ENCODE results near the gene ZBTB43.

The ZBTB43 gene

DNA sequence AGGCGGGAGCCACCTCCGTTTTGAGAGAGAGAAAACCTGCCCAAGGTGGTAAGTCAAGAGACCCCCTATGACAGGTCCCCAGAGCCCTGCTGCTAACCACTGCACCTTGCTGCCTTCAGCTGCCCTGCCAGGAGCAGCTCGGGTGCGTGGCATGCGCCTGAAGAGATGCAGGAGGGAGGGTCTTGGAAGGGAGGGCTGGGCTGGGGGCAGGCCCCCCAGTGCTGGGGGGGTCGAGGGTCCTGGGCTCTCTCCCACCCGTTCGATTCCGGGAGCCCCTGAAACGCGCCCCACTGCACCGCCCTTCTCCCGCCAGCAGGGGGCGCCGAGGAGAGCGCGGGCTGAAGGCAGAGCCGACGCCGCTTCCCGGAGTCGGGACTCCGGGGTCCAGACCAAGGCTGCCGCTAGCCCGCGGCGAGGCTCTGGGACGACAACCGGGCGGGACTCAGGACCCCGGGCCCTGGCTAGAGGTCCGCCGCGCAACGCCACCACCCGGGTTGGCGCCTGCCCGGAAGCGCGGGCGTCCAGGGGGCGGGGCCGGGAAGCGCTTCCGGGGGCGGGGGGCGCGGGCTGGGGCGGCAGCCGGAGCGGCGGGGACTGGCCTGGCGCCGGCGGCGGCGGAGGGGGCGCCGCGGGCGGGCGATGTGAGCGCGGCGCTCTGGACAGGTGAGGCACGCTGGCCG, 55.4 kb downstream of the ZBTB43 start, which contains the start of gene ZBTB34:
Gene ZBTB34, plus strand, starts transcription at position 563 of the 680 bp plus-strand sequence. CDS start 18,761 bp downstream, outside the sequence.
- no peak for DNase-seq

DNA sequence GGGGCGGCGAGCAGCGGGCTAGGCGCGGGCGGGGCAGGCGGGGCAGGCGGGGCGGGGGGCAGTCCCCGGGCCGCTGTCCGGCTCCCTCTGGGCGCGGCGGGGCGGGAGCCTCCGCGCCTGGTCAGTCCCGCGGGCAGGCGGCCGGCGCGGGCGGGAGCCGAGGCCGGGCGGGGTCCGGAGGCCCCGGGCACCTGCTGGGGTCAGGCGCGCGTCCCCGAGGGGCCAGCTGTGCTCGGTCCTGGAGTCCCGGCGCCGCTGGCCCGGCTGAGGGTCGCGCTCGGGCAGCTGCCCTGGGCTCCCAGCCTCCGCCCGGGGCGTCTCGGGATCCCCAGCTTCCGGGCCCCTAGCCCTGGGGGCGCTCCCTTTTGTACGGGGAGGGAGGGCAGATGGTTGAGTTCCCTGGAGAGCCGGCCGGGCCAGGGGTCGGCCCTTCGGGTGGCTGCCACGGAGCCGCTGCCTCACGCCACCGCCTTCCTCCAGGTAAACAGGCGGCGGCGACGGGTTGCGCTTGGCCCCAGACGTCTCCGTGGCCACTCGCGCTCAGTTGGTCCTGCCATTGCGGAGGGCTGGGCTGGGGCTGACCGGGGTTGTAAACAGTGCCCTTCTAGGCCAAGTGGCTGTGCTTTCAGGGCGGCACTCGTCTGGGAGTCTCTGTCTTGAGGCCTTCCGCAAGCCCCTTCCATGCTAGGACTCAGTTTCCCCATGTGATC, 56.1 kb downstream of the ZBTB43 start:
- DNase-seq = no peak

DNA sequence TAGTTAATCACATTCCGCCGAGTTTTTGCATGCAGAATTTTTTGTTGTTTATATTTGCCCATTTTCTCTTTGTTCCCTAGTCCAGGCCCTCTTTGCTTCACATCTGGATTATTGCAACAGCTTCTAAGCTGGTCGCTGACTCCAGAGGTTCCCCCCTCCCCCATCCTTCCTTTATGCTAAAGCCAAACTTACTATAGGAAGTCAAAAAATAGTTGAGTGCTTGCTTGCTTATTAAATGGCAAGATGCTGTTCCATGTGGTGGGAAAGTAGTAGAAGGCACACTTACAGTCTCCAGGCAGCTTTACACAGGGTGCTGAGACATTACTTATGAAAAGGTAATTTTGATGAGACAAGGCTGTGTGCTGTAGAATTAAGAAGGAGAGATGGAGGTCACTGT, 56.9 kb downstream of the ZBTB43 start:
- DNase-seq = no peak

DNA sequence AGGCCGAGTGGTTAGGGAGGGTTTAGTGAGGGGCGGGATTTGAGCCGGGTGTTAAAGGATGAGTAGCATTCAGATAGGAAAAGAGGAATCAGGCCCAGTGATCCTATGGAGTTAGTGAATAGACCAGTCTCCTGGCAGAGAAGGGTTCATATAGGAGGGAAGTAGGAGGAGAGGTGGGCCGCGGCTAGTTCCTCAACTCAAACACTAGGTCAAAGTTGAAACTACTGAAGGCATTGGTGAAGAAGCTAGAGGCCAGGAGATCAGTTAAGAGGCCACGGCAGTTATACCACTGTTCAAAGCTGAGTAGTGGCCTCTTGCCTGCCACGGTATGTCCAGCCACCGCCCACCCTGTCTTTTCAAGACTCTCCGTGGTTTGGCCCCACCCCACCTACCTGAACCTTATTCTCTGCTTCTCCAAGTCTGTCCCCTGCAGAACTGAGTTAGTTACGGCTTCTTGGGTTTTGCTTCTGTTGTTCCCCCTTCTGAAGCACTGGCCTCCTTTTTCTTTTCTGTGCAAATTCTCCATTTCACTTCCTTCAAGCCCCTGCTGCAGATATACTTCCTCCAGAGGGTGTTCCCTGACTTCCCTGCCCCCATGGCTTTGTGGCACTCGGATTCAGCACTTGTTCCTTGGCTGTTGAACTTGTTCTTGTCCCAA, 57.4 kb downstream of the ZBTB43 start:
- DNase-seq = no peak

DNA sequence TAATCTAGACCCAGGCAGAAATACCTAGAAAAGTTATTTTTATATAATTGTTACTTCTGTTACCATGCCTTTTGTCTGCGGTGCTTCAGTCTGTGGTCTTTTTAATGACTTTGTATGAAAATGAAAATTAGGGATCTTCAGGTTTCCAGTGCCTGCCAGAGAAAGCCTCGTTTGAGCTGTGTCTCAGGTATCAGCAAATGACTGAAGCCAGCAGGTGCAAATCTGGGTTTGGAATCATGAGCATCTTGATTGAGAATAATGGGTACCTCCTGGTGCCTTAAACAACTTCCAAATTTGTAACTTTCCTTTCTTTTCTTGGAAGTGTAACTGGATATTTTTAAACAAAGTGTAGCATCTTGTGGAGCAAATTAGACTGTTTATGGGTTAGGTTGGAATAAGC, 59.9 kb downstream of the ZBTB43 start:
- no peak for DNase-seq

DNA sequence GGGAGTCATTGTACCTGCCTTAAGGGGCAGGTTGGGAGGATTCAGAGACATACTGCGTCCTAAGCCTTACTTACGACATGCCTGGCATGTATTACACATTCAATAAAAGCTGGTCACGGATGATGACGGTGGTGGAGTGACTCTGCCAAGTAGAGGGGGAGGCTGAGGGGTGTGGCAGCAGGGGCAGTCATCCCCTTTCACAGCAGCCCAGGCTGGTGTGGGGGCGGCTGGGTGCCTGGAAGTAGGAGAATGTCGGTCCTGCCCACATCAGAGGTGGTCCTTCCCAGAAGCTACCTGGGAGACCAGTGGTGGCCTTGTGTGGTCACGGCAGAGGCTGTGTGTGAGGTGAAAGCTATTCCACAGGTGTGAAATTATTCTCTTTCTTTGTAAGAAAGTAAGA, 64.5 kb downstream of the ZBTB43 start:
- no peak for DNase-seq

DNA sequence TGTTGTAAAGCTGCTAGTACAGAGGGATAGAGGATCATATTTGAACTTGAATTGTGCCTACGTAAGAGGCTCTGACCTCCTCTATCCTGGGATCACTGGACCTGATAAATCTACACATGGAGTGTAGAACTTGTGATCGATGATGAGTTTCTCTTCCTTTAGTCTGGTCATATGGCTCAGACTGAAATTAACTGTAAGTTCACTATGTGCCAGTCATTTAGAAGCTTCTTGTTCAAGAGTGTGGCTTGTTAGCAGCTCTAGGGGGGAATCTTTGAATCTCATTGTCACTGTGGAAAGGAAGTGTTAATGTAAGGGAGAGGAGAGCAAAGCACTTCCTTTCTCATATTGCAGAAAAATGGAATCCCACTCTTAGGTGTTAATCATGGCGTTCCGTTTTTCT, 67.7 kb downstream of the ZBTB43 start:
- no peak for DNase-seq

DNA sequence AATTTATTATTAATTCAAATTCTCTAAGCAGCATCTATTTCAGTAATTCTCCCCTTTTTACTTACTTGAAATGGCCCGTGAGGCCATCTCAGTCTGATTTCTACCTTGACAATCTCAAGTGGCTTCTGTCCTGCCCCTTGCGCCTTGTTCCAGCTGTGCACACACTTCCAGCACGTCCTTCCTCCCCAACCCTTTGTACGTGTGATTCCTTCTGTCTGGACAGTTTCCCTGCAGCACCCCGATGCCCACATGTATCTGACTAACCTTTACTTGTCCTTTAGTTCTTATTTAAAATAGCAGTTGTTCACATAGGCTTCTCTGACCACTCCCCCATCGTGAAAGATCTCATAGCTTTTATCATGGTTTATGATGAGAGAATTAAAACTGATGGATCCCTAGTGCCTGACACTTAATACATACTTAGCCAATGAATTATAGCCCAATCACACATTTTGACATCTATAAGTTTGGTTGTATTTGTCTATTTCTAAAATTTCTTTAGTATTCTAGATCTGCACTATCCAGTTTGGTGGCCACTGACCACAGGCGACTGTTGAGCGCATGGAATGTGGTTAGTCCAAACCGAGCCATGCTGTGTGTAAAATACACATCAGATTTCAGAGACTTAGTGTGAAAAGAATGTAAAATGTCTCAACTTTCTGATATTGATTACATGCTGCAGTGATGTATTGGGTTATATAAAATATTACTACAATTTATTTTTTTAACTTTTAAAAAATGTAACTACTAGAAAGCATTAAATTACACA, 69.9 kb downstream of the ZBTB43 start:
- no peak for DNase-seq

DNA sequence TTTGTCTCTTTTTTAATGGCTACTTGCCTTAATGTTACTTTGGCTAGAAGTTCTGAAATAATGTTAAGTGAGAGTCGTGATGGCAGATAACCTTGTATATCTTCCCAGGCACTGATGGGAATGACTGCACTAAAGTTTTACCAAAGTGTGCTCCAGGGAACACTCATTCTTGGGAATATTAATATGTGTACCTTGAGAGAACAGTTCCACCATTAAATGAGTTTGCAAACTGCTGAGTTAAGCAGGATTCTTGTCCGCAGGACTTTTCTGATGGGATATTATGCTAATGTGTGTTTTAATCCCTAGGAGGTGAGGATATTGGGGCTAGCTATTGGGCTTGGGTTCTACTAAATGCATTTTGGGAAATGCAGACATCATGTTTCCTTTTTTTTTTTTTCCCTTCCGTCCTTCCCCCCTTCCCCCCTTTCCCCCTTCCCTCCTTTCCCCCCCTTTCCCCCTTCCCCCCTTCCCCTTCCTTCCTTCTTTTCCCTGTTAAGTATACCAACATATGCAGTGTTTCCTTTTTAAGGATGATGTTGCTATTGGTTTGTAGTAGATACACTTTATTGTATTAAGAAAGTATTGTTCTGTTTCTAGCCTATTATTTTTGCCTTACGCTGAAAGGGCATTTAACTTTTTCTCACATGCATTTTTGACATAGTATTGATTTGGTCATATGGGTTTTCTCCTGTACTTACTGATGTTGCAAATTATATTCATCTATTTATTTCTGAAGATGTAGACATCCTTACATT, 71.1 kb downstream of the ZBTB43 start:
- no peak for DNase-seq

DNA sequence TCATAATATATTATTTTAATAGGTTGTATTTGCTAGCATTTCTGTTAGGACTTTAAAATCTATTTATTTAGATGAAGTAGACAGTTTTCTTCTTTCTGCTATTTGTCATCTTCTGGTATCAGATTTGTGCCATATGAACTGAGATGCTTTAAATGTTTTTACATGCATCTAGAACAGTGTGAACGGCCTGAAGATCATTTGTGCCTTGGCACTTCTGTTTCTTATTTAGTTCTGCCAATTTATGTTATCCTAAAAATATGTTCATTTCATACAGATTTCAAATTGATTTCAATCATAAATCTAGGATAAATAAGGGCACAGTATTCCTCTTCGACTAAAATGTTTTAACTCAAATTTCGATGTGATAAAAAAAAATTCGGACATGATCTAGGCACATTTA, 71.7 kb downstream of the ZBTB43 start:
- DNase-seq = no peak

DNA sequence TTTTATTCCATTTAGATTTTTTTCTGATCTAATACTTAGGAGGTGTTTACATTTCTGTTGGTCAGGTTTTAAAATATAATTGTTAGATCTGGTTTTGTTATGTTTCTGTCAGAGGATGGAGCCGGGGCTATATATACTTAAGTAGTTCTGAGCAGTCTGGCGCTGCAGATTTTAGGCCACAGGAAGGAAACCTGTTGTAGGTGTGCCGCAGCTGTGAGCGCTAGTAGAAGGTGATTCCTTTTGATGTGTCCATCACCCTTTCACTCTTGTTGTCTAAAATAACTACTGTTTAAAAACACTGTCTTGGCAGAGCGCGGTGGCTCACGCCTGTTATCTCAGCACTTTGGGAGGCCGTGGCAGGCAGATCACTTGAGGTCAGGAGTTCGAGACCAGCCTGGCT, 72.6 kb downstream of the ZBTB43 start:
- DNase-seq = no peak

DNA sequence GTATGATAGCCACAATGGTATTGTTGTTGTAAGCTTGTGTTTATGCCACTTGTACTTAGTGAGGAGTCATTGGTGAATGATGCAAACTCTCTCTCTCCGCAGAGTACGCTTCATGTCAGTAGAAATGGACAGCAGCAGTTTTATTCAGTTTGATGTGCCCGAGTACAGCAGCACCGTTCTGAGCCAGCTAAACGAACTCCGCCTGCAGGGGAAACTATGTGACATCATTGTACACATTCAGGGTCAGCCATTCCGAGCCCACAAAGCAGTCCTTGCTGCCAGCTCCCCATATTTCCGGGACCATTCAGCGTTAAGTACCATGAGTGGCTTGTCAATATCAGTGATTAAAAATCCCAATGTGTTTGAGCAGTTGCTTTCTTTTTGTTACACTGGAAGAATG, 74.4 kb downstream of the ZBTB43 start:
- no peak for DNase-seq

DNA sequence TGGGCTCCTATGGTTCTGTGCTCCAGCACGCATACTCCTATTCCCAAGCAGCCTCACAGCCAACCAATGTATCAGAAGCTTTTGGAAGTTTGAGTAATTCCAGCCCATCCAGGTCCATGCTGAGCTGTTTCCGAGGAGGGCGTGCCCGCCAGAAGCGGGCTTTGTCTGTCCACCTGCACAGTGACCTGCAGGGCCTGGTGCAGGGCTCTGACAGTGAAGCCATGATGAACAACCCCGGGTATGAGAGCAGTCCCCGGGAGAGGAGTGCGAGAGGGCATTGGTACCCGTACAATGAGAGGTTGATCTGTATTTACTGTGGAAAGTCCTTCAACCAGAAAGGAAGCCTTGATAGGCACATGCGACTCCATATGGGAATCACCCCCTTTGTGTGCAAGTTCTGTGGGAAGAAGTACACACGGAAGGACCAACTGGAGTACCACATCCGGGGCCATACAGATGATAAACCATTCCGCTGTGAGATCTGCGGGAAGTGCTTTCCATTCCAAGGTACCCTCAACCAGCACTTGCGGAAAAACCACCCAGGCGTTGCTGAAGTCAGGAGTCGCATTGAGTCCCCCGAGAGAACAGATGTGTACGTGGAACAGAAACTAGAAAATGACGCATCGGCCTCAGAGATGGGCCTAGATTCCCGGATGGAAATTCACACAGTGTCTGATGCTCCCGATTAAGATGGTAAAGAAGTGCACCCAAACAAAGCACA, 75.5 kb downstream of the ZBTB43 start:
- no peak for DNase-seq

DNA sequence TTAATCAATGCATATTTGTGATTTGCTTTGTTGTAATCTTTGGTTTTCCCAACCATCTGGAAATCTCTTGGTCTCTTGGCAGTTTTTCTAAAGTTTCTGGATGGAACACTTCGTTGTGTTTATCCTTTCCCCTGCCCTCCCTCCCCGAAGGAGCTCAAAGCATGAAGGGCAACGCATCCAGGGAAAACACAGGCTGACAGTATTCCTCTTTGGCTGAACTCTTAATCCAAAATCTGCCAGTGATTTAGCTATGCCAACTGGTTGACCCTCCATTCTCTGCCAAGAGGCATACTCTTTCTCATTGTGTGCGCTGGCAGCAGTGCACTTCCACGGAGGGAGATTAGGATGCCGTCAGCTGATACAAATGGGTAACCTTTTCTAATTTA, 76.1 kb downstream of the ZBTB43 start:
- DNase-seq = no peak

DNA sequence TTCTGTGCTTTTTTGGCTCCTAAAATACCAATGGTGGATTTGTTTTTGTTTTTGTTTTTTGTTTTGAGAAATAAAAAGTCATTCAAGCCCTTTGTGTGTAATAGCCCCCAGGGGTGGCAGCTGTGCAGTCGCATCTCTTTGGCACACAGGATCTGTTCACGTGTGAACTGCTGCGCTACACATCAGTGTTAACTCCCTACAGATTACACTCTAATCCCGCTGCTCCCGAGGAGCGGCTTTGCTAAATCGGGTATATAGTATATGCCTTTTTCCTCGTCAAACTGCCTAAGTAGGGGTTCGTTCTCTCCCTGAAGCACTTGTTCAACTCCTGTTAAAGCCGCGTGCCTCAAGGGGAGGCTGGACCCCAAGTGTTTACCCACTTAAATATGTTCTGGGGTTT, 77.9 kb downstream of the ZBTB43 start:
- DNase-seq = no peak

DNA sequence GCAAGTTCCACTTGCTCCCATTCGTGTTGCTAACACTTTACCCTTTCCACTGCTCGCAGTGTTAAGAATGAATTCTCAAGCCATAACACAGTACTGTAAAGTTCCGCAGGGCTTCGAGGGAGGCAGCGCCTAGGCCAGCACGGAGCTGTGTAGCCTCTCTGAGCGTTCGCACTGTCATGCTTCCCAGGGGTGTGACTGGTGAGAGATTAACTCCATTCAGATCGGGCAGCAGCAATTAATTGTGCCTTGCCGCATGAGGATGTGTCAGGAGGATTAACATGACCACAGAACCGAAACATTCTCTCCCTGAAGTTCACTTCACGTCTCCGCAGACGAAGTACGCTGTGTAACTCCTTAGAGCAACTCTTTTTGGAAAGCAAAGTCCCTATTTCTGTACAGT, 78.8 kb downstream of the ZBTB43 start:
- DNase-seq = no peak

DNA sequence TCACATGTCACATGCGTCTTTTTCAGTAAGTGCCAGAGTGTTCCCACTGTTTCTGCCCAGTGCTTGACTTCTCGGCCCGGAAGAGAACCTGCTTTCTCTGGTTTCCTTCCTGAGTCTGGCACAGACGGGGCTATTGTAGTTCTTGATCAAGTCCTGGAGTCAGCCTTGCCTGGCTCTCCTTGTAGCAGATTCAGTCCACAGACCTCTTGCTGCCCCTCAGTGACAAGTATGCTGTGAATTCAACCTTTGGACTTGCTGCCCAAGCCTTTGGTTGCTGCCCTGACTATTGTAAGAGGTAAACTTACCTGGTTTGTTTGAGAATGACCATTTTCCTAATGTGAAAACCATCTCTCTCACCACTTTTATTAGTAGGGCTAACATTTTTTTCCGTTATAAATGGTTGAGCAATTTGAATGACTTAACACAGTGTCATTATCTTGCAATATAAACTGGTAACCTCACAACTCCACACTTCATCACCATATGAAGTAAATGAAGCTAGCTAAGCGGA, 80.3 kb downstream of the ZBTB43 start:
- DNase-seq = no peak

DNA sequence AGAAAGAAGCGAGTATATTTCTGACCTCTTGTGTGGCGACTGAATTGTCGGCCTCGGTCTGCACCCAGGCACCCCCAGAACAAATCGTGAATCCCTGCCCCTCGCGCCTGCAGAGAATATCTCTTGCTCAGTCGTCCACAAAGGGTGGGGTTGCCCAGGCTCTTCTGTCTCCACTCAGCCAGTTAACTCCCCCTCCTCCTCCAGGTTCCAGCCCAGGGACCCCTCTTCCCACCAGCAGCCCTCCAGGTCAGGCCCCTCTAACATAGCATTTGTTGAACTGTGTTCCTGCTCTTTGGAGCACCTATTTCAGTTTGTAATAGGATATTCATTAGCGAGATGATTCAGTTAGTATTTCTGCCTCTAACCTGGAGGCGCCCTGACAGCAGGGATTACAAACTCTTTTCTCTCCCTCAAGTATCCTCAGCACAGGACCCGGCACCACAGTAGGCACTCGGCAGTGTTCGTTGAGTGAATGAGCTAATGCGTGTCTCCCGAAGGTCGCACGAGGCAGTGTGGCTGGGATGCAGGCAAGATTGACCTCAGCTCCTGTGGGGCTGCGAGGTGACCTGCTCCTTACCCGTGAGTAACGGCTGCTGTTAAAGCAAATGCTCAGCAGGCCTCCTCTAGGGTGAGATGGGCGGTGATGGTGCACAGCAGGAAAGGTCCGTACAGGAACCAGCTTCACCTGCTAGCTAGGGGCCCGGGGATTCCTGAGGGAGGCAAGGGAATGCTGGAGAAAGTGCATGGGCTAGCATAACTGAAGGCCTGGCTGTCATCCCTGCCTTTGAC, 81.4 kb downstream of the ZBTB43 start:
- DNase-seq = no peak

DNA sequence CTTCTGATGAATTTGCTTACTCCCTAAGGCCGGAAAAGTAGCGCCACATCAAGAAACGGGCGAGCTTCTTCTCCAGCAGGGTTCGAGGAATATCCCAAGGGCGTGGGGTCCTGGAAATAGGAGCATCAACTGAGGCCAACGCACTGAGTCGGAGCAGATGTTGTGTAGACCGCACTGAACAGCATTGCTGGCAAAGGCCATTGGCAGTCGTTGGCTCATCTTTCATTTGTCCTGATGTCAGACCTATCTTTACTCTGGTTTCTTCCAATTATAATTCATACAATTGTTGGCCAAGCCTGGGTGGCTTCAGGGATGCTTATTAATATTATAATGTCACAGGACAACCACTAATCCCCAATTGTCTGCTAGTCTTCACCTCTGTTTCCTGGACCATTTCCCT, 82.1 kb downstream of the ZBTB43 start:
- no peak for DNase-seq
